Measurements from ENCODE around the gene DCXR.

DCXR gene

DNA sequence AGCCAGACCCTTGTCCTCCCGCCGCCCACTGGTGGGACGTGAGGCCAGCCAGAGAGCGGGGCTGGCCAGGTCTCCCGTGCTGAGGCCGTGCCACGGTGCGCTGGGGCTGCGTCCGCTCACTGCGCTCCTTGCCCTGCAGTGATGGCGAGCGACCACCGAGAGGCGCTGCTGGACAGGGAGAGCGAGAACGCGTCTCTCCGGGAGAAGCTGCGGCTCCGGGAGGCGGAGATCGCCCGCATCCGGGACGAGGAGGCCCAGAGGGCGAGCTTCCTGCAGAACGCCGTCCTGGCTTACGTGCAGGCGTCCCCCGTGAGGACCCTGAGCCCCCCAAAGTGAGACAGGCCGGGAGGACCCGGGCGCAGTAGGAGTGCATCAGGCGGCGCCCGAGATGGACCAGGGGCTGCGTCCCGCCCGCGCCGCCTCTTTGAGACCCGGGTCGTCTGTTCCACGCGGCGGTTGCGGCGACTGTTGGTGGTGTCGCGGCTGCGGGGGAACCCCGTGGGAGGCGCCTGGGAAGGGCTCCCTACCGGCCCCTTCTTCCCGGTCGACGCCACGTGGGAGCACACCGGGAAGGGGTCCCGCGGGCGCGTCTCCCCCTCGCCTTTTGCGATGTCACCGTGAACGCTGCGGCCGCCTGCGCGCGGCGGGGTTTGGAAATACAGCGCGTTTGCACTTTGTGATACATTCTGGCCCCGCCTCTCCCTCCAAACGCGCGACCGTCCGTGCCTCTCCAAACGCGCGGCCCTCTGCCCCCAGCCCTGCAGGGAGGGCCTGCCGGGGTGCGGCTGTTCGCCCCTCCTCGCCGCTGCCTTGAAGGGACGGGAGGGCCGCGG is 6.8 kb downstream of the DCXR start (continued):
- TF ChIP-seq, protein P1, sequence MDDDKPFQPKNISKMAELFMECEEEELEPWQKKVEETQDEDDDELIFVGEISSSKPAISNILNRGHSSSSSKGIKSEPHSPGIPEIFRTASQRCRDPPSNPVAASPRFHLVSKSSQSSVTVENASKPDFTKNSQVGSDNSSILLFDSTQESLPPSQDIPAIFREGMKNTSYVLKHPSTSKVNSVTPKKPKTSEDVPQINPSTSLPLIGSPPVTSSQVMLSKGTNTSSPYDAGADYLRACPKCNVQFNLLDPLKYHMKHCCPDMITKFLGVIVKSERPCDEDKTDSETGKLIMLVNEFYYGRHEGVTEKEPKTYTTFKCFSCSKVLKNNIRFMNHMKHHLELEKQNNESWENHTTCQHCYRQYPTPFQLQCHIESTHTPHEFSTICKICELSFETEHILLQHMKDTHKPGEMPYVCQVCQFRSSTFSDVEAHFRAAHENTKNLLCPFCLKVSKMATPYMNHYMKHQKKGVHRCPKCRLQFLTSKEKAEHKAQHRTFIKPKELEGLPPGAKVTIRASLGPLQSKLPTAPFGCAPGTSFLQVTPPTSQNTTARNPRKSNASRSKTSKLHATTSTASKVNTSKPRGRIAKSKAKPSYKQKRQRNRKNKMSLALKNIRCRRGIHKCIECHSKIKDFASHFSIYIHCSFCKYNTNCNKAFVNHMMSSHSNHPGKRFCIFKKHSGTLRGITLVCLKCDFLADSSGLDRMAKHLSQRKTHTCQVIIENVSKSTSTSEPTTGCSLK (tag by site-specific recombination; IDR thresholded peaks at IDR 0.05), result no peak
- TF ChIP-seq TRIM28 (IDR thresholded peaks at IDR 0.05; ENCODE audit: borderline replicate concordance, low read length), result no peak
- TF ChIP-seq, protein P2, sequence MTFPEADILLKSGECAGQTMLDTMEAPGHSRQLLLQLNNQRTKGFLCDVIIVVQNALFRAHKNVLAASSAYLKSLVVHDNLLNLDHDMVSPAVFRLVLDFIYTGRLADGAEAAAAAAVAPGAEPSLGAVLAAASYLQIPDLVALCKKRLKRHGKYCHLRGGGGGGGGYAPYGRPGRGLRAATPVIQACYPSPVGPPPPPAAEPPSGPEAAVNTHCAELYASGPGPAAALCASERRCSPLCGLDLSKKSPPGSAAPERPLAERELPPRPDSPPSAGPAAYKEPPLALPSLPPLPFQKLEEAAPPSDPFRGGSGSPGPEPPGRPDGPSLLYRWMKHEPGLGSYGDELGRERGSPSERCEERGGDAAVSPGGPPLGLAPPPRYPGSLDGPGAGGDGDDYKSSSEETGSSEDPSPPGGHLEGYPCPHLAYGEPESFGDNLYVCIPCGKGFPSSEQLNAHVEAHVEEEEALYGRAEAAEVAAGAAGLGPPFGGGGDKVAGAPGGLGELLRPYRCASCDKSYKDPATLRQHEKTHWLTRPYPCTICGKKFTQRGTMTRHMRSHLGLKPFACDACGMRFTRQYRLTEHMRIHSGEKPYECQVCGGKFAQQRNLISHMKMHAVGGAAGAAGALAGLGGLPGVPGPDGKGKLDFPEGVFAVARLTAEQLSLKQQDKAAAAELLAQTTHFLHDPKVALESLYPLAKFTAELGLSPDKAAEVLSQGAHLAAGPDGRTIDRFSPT (tag by site-specific recombination; IDR thresholded peaks at IDR 0.05), result no peak
- TF ChIP-seq ZNF302 (tag by site-specific recombination; IDR thresholded peaks at IDR 0.05; ENCODE audit: low read depth), result no peak
- TF ChIP-seq ZNF157 (tag by site-specific recombination; IDR thresholded peaks at IDR 0.05), result no peak
- TF ChIP-seq ZNF596 (tag by site-specific recombination; IDR thresholded peaks at IDR 0.05), result no peak
- TF ChIP-seq ZNF571 (tag by site-specific recombination; IDR thresholded peaks at IDR 0.05), result no peak
- peak; percentile 40 for TF ChIP-seq KLF8 (tag by site-specific recombination; IDR thresholded peaks at IDR 0.05)
- TF ChIP-seq ZNF621 (tag by site-specific recombination; IDR thresholded peaks at IDR 0.05), result no peak
- 0 out of 2 replicates have a peak, but pooled peaks have one; percentile 7 for TF ChIP-seq YY1 (tag by site-specific recombination; IDR thresholded peaks at IDR 0.05)
- no peak for TF ChIP-seq ZNF510 (tag by site-specific recombination; IDR thresholded peaks at IDR 0.05; ENCODE audit: insufficient replicate concordance)
- TF ChIP-seq, protein P3, sequence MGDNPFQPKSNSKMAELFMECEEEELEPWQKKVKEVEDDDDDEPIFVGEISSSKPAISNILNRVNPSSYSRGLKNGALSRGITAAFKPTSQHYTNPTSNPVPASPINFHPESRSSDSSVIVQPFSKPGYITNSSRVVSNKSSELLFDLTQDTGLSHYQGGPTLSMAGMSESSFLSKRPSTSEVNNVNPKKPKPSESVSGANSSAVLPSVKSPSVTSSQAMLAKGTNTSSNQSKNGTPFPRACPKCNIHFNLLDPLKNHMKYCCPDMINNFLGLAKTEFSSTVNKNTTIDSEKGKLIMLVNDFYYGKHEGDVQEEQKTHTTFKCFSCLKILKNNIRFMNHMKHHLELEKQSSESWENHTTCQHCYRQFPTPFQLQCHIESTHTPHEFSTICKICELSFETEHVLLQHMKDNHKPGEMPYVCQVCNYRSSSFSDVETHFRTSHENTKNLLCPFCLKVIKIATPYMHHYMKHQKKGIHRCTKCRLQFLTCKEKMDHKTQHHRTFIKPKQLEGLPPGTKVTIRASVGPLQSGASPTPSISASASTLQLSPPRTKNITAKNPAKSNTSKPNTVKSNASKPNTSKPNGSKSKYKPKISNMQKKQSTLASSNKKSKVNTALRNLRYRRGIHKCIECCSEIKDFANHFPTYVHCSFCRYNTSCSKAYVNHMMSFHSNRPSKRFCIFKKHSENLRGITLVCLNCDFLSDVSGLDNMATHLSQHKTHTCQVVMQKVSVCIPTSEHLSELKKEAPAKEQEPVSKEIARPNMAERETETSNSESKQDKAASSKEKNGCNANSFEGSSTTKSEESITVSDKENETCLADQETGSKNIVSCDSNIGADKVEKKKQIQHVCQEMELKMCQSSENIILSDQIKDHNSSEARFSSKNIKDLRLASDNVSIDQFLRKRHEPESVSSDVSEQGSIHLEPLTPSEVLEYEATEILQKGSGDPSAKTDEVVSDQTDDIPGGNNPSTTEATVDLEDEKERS (tag by site-specific recombination; IDR thresholded peaks at IDR 0.05), result no peak
- TF ChIP-seq ZNF544 (tag by site-specific recombination; IDR thresholded peaks at IDR 0.05), result no peak
- TF ChIP-seq ZNF18 (tag by site-specific recombination; IDR thresholded peaks at IDR 0.05), result no peak
- TF ChIP-seq ZNF223 (tag by site-specific recombination; IDR thresholded peaks at IDR 0.05), result no peak
- TF ChIP-seq SP2 (tag by site-specific recombination; IDR thresholded peaks at IDR 0.05), result peak; percentile 48
- TF ChIP-seq ZNF704 (tag by site-specific recombination; IDR thresholded peaks at IDR 0.05), result no peak
- TF ChIP-seq ZNF311 (tag by site-specific recombination; IDR thresholded peaks at IDR 0.05; ENCODE audit: borderline replicate concordance), result no peak
- TF ChIP-seq, protein P4, sequence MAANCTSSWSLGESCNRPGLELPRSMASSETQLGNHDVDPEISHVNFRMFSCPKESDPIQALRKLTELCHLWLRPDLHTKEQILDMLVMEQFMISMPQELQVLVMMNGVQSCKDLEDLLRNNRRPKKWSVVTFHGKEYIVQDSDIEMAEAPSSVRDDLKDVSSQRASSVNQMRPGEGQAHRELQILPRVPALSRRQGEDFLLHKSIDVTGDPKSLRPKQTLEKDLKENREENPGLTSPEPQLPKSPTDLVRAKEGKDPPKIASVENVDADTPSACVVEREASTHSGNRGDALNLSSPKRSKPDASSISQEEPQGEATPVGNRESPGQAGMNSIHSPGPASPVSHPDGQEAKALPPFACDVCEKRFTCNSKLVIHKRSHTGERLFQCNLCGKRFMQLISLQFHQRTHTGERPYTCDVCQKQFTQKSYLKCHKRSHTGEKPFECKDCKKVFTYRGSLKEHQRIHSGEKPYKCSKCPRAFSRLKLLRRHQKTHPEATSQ (tag by site-specific recombination; IDR thresholded peaks at IDR 0.05), result no peak
- peak; percentile 69 for TF ChIP-seq ZIC2 (tag by site-specific recombination; IDR thresholded peaks at IDR 0.05)
- TF ChIP-seq ZNF214 (tag by site-specific recombination; IDR thresholded peaks at IDR 0.05; ENCODE audit: borderline replicate concordance), result no peak
- TF ChIP-seq ZNF585B (tag by site-specific recombination; IDR thresholded peaks at IDR 0.05), result no peak
- TF ChIP-seq, protein P5, sequence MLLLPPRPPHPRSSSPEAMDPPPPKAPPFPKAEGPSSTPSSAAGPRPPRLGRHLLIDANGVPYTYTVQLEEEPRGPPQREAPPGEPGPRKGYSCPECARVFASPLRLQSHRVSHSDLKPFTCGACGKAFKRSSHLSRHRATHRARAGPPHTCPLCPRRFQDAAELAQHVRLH (tag by site-specific recombination; IDR thresholded peaks at IDR 0.05), result no peak
- peak; percentile 68; the same call in 1 of the 2 replicates for TF ChIP-seq ZBTB17 (tag by site-specific recombination; IDR thresholded peaks at IDR 0.05)
- TF ChIP-seq ZNF404 (tag by site-specific recombination; IDR thresholded peaks at IDR 0.05), result no peak
- no peak for TF ChIP-seq ZNF707 (tag by site-specific recombination; IDR thresholded peaks at IDR 0.05)
